H1 (cell line): ENCODE data around the gene MIS18A. TPM values are rescaled to one million over a fixed set of nuclear protein-coding genes. Genes with fewer than 3 reads are reported as not detected.
"Not testable (repeated sequence)": the region's sequence is repeated elsewhere in the genome, so short reads cannot be mapped to it uniquely, and the experiment has no call there.

Source experiments
- CTCF ChIA-PET: fragments of 300-600 bp; sonication (Branson Sonifier 250); formaldehyde crosslinking; loops from one replicate; lab custom pipeline; 2021; ENCODE audit not compliant: partially characterized antibody; lab: Charles Lee
- POLR2A ChIA-PET: fragments of 300-600 bp; sonication (Branson Sonifier 250); formaldehyde crosslinking; loops from one replicate; lab custom pipeline; 2021; ENCODE audit warnings: inconsistent platforms; ENCODE audit not compliant: partially characterized antibody; lab: Charles Lee
- DNase-seq, 2 experiments: peaks; one replicate each; pipeline versions ENCODE4 v3.0.0 to v3.0.0-alpha.2; 2010 to 2022; ENCODE audit warnings: low spot score in 2 of 2, low read depth in 1 of 2, mixed read lengths in 1 of 2
- FAIRE-seq: peaks from 2 replicates; lab custom pipeline; 2011; peaks lifted over from hg19 to GRCh38; lab: Jason Lieb, UNC
- H2AFZ ChIP-seq: 2 replicates; pipeline ENCODE4 v1.8.1; 2012; ENCODE audit warnings: low read length, inconsistent platforms
- H2AK5ac ChIP-seq: 2 replicates; pipeline ENCODE4 v1.6.1; 2013; ENCODE audit warnings: low read depth, low read length
- H2BK120ac ChIP-seq: replicated peaks from 2 replicates; pipeline ENCODE3; 2013; ENCODE audit warnings: low read depth, low read length, inconsistent platforms
- H2BK12ac ChIP-seq: 2 replicates; pipeline ENCODE4 v1.6.1; 2013; ENCODE audit warnings: low read depth, low read length
- H2BK15ac ChIP-seq: 2 replicates; pipeline ENCODE4 v1.6.1; 2013; ENCODE audit warnings: low read length
- H2BK20ac ChIP-seq: 2 replicates; pipeline ENCODE4 v1.6.1; 2013; ENCODE audit warnings: low read length
- H2BK5ac ChIP-seq: 2 replicates; pipeline ENCODE4 v1.6.1; 2013; ENCODE audit warnings: low read depth, low read length
- H3K14ac ChIP-seq: 2 replicates; pipeline ENCODE4 v1.6.1; 2013; ENCODE audit warnings: inconsistent platforms; ENCODE audit not compliant: insufficient read length
- H3K18ac ChIP-seq: 2 replicates; pipeline ENCODE4 v1.6.1; 2013; ENCODE audit warnings: low read length; ENCODE audit errors: extremely low read depth
- H3K23ac ChIP-seq: 2 replicates; pipeline ENCODE4 v1.6.1; 2013; ENCODE audit warnings: inconsistent platforms; ENCODE audit not compliant: insufficient read length
- H3K23me2 ChIP-seq: 2 replicates; pipeline ENCODE4 v1.6.1; 2013; ENCODE audit warnings: low read depth, low read length
- H3K27ac ChIP-seq: 2 replicates; pipeline ENCODE4 v1.6.1; 2011; ENCODE audit warnings: low read depth, low read length, inconsistent platforms
- H3K27me3 ChIP-seq, 4 experiments: replicated peaks in 1 of 4; 1 replicate in 1 of 4; 2 replicates in 3 of 4; pipeline versions ENCODE4 v1.6.1 to v1.8.1; 2011 to 2013; ENCODE audit warnings: low read length in 3 of 4, mild to moderate bottlenecking in 3 of 4, inconsistent platforms in 2 of 4, mixed read lengths in 2 of 4, moderate library complexity in 1 of 4; ENCODE audit not compliant: control insufficient read depth in 3 of 4, insufficient read depth in 3 of 4; ENCODE audit errors: extremely low read depth in 1 of 4
- H3K36me3 ChIP-seq, 4 experiments: 2 replicates each; pipeline versions ENCODE4 v1.6.1 to v1.8.1; 2011 to 2013; ENCODE audit warnings: mild to moderate bottlenecking in 4 of 4, low read length in 3 of 4, moderate library complexity in 2 of 4, control low read depth in 1 of 4, inconsistent platforms in 1 of 4; ENCODE audit not compliant: insufficient read depth in 4 of 4, control insufficient read depth in 2 of 4
- H3K4ac ChIP-seq: replicated peaks from 2 replicates; pipeline ENCODE3; 2013; ENCODE audit warnings: low read length, low read depth, mixed read lengths, inconsistent platforms; ENCODE audit not compliant: insufficient read length
- H3K4me1 ChIP-seq, 4 experiments: replicated peaks in 1 of 4; 1 replicate in 1 of 4; 2 replicates in 3 of 4; pipeline versions ENCODE4 v1.6.1 to v1.8.1; 2011 to 2013; ENCODE audit warnings: low read length in 3 of 4, inconsistent platforms in 2 of 4, mixed read lengths in 1 of 4; ENCODE audit not compliant: insufficient read depth in 4 of 4, control insufficient read depth in 3 of 4
- H3K4me2 ChIP-seq, 2 experiments: 2 replicates each; pipeline versions ENCODE4 v1.6.1 to v1.8.1; 2011 to 2013; ENCODE audit warnings: low read depth in 2 of 2, low read length in 2 of 2, control low read depth in 1 of 2, inconsistent platforms in 1 of 2, mild to moderate bottlenecking in 1 of 2; ENCODE audit not compliant: insufficient read depth in 1 of 2
- H3K4me3 ChIP-seq, 4 experiments: fragments of 200-600, 300-600 bp in 1 of 4; sonication (generic), shearing (Covaris generic), sonication (Bioruptor Twin) in 1 of 4; 2 replicates each; pipeline versions ENCODE4 v1.5.1 to v1.8.1; 2011 to 2016; ENCODE audit warnings: low read length in 4 of 4, low read depth in 3 of 4, control low read depth in 2 of 4, inconsistent platforms in 2 of 4, mild to moderate bottlenecking in 2 of 4, mixed read lengths in 1 of 4, moderate library complexity in 1 of 4; ENCODE audit not compliant: insufficient read depth in 2 of 4; ENCODE audit errors: extremely low read depth in 1 of 4
- H3K56ac ChIP-seq: replicated peaks from 2 replicates; pipeline ENCODE3; 2013; ENCODE audit warnings: low read depth, mild to moderate bottlenecking, mixed read lengths, low read length, inconsistent platforms; ENCODE audit not compliant: insufficient read length
- H3K79me1 ChIP-seq: 2 replicates; pipeline ENCODE4 v1.6.1; 2013; ENCODE audit warnings: low read depth, low read length, control low read depth
- H3K79me2 ChIP-seq, 2 experiments: 2 replicates each; pipeline versions ENCODE4 v1.6.1 to v1.8.1; 2012 to 2013; ENCODE audit warnings: low read length in 2 of 2, mild to moderate bottlenecking in 2 of 2, inconsistent platforms in 1 of 2; ENCODE audit not compliant: insufficient read depth in 2 of 2, control insufficient read depth in 1 of 2
- H3K9ac ChIP-seq, 4 experiments: replicated peaks in 1 of 4; 1 replicate in 1 of 4; 2 replicates in 3 of 4; pipeline versions ENCODE4 v1.6.1 to v1.8.1; 2011 to 2013; ENCODE audit warnings: low read depth in 3 of 4, low read length in 3 of 4, control low read depth in 2 of 4, mild to moderate bottlenecking in 2 of 4, moderate library complexity in 2 of 4, inconsistent platforms in 1 of 4; ENCODE audit errors: extremely low read depth in 1 of 4
- H3K9me3 ChIP-seq, 2 experiments: 2 replicates each; pipeline versions ENCODE4 v1.6.1 to v1.8.1; 2012 to 2013; ENCODE audit warnings: mild to moderate bottlenecking in 2 of 2, moderate library complexity in 2 of 2, control low read depth in 1 of 2, inconsistent platforms in 1 of 2, low read depth in 1 of 2, low read length in 1 of 2, mixed read lengths in 1 of 2; ENCODE audit not compliant: insufficient read depth in 2 of 2
- H4K20me1 ChIP-seq, 2 experiments: replicated peaks in 1 of 2; 2 replicates each; pipeline versions ENCODE3 to v1.8.1; 2011 to 2013; ENCODE audit warnings: inconsistent platforms in 2 of 2, low read length in 2 of 2, mild to moderate bottlenecking in 1 of 2; ENCODE audit not compliant: insufficient read depth in 2 of 2, control insufficient read depth in 1 of 2
- H4K5ac ChIP-seq: 2 replicates; pipeline ENCODE4 v1.6.1; 2013; ENCODE audit warnings: low read length, low read depth, mixed read lengths, inconsistent platforms; ENCODE audit not compliant: insufficient read length
- H4K8ac ChIP-seq: 2 replicates; pipeline ENCODE4 v1.8.0; 2013; ENCODE audit warnings: mild to moderate bottlenecking, moderate library complexity, low read length, inconsistent platforms; ENCODE audit not compliant: insufficient read depth; ENCODE audit errors: extremely low read depth
- H4K91ac ChIP-seq: replicated peaks from 2 replicates; pipeline ENCODE3; 2013; ENCODE audit warnings: low read length, mixed read lengths, inconsistent platforms; ENCODE audit not compliant: insufficient read length
- WGBS, 2 experiments: shearing (Covaris generic) in 1 of 2; methylation state at CpG; one replicate each; pipeline versions ENCODE4 v1.1.6 to v1.1.7; 2013 to 2015; ENCODE audit warnings: low lambda C conversion rate in 2 of 2, mixed read lengths in 2 of 2, inconsistent platforms in 1 of 2, low coverage in 1 of 2, missing lambda C conversion rate in 1 of 2; ENCODE audit not compliant: insufficient replicate concordance in 2 of 2, insufficient coverage in 1 of 2, insufficient read length in 1 of 2; ENCODE audit errors: extremely low coverage in 1 of 2, missing lambda C conversion rate in 1 of 2; 5-methylcytosine and 5-hydroxymethylcytosine counted together
- polyA plus RNA-seq, 7 experiments: library from polyadenylated mRNA; depleted of rRNA in 3 of 7; stranded (reverse) in 5 of 7; unstranded in 2 of 7; fragments of >200 nt in 5 of 7; fragments of 200-250 nt in 2 of 7; gene quantifications; 1 replicate in 5 of 7; 2 replicates in 1 of 7; 4 replicates in 1 of 7; pipeline versions ENCODE4 v1.2.1 to v1.2.3, GENCODE V29; 2011 to 2013; ENCODE audit warnings: missing spikeins in 2 of 7, mixed read lengths in 2 of 7
- total RNA-seq: library from RNA; stranded (reverse); fragmentation: NEBNext Ultra II Directional; extraction: Animal tissue kit (Norgen Biotek cat#: 25700); gene quantifications from 2 replicates; pipeline ENCODE4 v1.2.1, GENCODE V29; 2021

Gene MIS18A
- total and polyA plus RNA-seq, 2 of the 8 experiments (the other 6 are each of a cell fraction or from before 2014, with no cell fraction given) = 28.9 to 53.0 TPM

- H4K91ac ChIP-seq, H2BK5ac ChIP-seq, H3K9me3 ChIP-seq, DNase-seq, H2BK12ac ChIP-seq, H3K4me1 ChIP-seq, H3K27me3 ChIP-seq, H2BK20ac ChIP-seq, H3K4ac ChIP-seq, H3K23ac ChIP-seq, FAIRE-seq, H3K9ac ChIP-seq, H3K27ac ChIP-seq, H2AK5ac ChIP-seq, H3K4me3 ChIP-seq, H4K20me1 ChIP-seq, H4K5ac ChIP-seq, H3K23me2 ChIP-seq, H2AFZ ChIP-seq, H3K79me1 ChIP-seq, H3K79me2 ChIP-seq, H3K4me2 ChIP-seq, H2BK15ac ChIP-seq, H3K18ac ChIP-seq, POLR2A ChIA-PET, H2BK120ac ChIP-seq, H3K36me3 ChIP-seq, H3K56ac ChIP-seq, H3K14ac ChIP-seq, H4K8ac ChIP-seq: not testable (repeated sequence)
- CTCF ChIA-PET = interaction anchor here (0.6 to 6.7 kb wide), 36 partner anchors 9 to 968 kb away, joined by 3 to 46 read pairs (median 4); no protein-coding TSS in a partner anchor
- WGBS, 2 experiments = 89% methylated on average over 5 of the region's 5 CpGs; no CpG with 5 or more reads in 1 of the 2 experiments
Observed at GRCh38 chr21:32258786-32259048, 20.1 kb downstream of the MIS18A start.
